Mucosa of rectum (tissue), 2 donors: ENCODE measurements around the gene ATF7IP2.
"Not testable (repeated sequence)": the region's sequence is repeated elsewhere in the genome, so short reads cannot be mapped to it uniquely, and the experiment has no call there.

Experiments used
- H3K27ac ChIP-seq, 2 donors: one replicate each; pipeline ENCODE4 v1.7.0; 2013; ENCODE audit warnings: inconsistent platforms in 2 of 2, low read depth in 2 of 2, low read length in 2 of 2
- H3K27me3 ChIP-seq, 2 donors: one replicate each; pipeline ENCODE4 v1.7.0; 2013; ENCODE audit warnings: low read length in 2 of 2; ENCODE audit not compliant: control insufficient read depth in 2 of 2, insufficient read depth in 2 of 2
- H3K36me3 ChIP-seq, 2 donors: one replicate each; pipeline ENCODE4 v1.7.0; 2013; ENCODE audit warnings: low read length in 2 of 2; ENCODE audit not compliant: control insufficient read depth in 2 of 2, insufficient read depth in 2 of 2
- H3K4me1 ChIP-seq, 2 donors: one replicate each; pipeline ENCODE4 v1.7.0; 2013; ENCODE audit warnings: low read length in 2 of 2, mild to moderate bottlenecking in 1 of 2; ENCODE audit not compliant: control insufficient read depth in 2 of 2, insufficient read depth in 2 of 2
- H3K4me3 ChIP-seq, 2 donors: one replicate each; pipeline ENCODE4 v1.7.0; 2013; ENCODE audit warnings: low read length in 2 of 2
- H3K9ac ChIP-seq, 2 donors: one replicate each; pipeline ENCODE4 v1.7.0; 2013; ENCODE audit warnings: low read length in 2 of 2, low read depth in 1 of 2, mild to moderate bottlenecking in 1 of 2
- H3K9me3 ChIP-seq, 2 donors: one replicate each; pipeline ENCODE4 v1.7.0; 2013; ENCODE audit warnings: low read length in 2 of 2; ENCODE audit not compliant: control insufficient read depth in 2 of 2
- donor health status: healthy.
- donor health status: Normal muscosa, but diverticular disease.

Gene ATF7IP2

GRCh38 chr16:10356870-10357842, 28.7 kb upstream of the ATF7IP2 start:
- Histone ChIP-seq H3K4me1 (no peaks in the 10 kb centered on the region), H3K4me3 (no peak overlapping the region), H3K27ac (no peak overlapping the region), H3K36me3 (no peaks in the 10 kb centered on the region), H3K27me3 (no peaks in the 10 kb centered on the region), H3K9me3 (no peaks in the 10 kb centered on the region), H3K9ac (no peak overlapping the region)

DNA sequence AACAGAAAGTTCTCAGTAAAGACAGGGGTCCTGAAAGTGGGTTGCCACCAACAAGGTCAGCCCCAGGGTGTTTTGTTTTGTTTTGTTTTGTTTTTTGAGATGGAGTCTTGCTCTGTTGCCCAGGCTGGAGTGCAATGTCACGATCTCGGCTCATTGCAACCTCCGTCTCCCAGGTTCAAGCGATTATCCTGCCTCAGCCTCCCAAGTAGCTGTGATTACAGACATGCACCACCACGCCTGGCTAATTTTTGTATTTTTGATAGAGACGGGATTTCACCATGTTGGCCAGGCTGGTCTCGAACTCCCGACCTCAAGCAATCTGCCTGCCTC, 24.1 kb upstream of the ATF7IP2 start:
- H3K27me3 ChIP-seq, H3K4me3 ChIP-seq, H3K9me3 ChIP-seq, H3K36me3 ChIP-seq, H3K4me1 ChIP-seq, H3K9ac ChIP-seq, H3K27ac ChIP-seq: not testable (repeated sequence)

DNA sequence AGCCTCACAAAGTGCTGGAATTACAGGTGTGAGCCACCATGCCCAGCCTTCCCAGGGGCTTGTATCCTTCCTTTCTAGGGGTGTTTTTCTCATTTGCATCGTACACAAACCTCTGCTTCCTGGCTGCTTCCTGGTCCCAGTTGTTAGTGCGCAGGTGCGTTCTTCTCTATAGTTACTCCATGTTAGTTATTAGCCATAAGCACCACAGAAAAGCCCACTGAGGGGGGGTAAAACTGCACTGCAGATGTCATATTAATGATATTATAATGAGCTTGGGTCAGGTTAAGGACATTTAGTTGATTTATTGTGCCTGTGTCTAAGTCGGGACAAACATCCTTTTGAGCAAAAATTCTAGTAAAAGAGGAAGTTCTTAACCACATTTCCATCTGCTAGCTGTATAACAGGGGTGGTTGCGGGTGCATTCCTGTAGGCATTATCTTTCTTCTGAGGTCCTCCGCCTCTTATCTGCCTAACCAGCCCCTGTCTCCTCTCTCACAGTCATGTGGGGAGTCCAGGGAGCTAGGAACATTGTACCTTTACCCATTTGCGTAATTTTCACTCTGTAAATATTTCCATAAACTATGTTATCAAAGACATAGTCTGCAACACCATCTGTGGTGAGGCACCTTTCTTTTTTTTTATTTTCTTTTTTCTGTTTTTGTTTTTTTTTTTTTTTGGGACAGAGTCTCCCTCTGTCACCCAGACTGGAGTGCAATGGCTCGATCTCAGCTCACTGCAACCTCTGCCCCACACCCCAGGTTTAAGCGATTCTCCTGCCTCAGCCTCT, 23.6 kb upstream of the ATF7IP2 start:
- no peaks in the 10 kb centered on the region for H3K9me3 ChIP-seq
- H3K27me3 ChIP-seq, result no peaks in the 10 kb centered on the region
- H3K4me1 ChIP-seq, result no peaks in the 10 kb centered on the region
- no peak overlapping the region for H3K27ac ChIP-seq
- no peaks in the 10 kb centered on the region for H3K36me3 ChIP-seq
- no peak overlapping the region for H3K4me3 ChIP-seq
- H3K9ac ChIP-seq, result no peak overlapping the region

GRCh38 chr16:10362864-10363197, 23.0 kb upstream of the ATF7IP2 start:
- not testable (repeated sequence) for H3K9me3 ChIP-seq, H3K27me3 ChIP-seq, H3K36me3 ChIP-seq, H3K9ac ChIP-seq, H3K4me1 ChIP-seq, H3K4me3 ChIP-seq, H3K27ac ChIP-seq

DNA sequence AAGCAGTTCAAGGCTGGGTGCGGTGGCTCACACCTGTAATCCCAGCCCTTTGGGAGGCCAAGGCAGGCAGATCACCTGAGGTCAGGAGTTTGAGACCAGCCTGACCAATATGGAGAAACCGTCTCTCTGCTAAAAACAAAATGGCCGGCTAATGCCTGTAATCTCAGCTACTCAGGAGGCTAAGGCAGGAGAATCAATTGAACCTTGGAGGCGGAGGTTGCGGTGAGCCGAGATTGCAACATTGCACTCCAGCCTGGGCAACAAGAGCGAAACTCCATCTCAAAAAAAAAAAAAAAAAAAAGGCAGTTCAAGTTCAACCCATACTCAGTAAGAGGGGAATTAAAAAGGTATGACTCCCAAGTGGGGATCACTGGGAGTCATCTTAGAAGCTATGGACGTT, 19.2 kb upstream of the ATF7IP2 start:
- not testable (repeated sequence) for H3K4me1 ChIP-seq, H3K27me3 ChIP-seq, H3K9ac ChIP-seq

DNA sequence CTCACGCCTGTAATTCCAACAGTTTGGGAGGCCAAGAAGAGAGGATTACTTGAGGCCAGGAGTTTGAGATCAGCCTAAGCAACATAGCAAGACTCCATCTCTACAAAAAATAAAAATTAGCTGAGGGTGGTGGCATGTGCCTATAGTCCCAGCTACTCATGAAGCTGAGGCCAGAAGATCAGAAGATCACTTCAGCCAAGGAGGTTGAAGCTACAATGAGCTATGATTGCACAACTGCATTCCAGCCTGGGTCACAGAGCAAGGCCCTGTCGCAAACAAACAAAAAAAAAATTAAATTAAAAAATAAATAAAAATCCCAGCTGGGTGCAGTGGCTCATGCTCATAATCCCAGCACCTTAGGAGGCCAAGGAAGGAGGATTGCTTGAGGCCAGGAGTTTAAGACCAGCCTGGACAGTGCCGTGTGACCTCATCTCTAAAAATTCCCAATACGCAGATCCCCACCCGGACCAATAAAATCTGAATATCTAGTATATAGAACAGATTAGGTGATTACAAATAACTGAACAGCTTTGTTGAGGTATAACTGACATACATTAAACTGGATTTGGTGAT, 18.2 kb upstream of the ATF7IP2 start:
- Histone ChIP-seq H3K36me3 (no peaks in the 10 kb centered on the region), H3K4me3 (no peak overlapping the region), H3K27ac (no peak overlapping the region), H3K4me1 (no peaks in the 10 kb centered on the region), H3K9ac (no peak overlapping the region), H3K27me3 (no peaks in the 10 kb centered on the region), H3K9me3 (no peaks in the 10 kb centered on the region)

More for the DNA sequence above, 19.2 kb upstream of the ATF7IP2 start:
- not testable (repeated sequence) for H3K27ac ChIP-seq, H3K4me3 ChIP-seq, H3K36me3 ChIP-seq, H3K9me3 ChIP-seq

DNA sequence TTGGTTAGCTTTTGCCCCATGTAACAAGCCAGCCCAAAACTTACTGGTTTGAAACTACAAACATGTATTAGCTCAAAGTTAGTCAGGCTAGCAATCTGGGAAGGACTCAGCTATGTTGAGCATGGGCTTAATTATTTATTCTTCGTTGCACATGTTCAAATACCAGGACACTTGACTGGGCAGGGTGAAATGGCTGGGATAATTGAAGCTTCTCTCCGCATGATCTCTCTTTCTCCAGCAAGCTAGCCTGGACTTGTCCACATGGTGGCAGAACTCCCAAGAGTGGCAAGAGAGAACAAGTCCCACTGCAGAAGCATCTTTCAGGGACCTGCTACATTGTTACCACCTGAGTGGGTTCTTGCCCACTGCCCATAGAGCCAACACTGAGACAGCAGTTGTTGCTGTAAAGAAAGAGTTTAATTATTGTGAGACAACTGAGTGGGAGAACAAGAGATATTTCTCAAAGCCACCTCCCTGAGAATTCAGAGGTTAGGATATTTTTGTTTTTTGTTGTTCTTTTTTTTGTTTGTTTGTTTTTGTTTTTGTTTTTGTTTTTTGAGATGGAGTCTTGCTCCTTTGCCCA, 16.8 kb upstream of the ATF7IP2 start:
- Histone ChIP-seq H3K27ac (no peak overlapping the region), H3K9ac (no peak overlapping the region), H3K36me3 (no peaks in the 10 kb centered on the region), H3K4me1 (no peaks in the 10 kb centered on the region), H3K4me3 (no peak overlapping the region), H3K9me3 (no peaks in the 10 kb centered on the region), H3K27me3 (no peaks in the 10 kb centered on the region)

- Histone ChIP-seq H3K27ac (no peak overlapping the region), H3K4me1 (no peaks in the 10 kb centered on the region), H3K9me3 (no peaks in the 10 kb centered on the region), H3K4me3 (no peak overlapping the region), H3K9ac (no peak overlapping the region), H3K27me3 (no peaks in the 10 kb centered on the region), H3K36me3 (no peaks in the 10 kb centered on the region)
Observed at GRCh38 chr16:10370096-10370726, 15.7 kb upstream of the ATF7IP2 start.

- Histone ChIP-seq H3K27ac (no peak overlapping the region), H3K9me3 (no peaks in the 10 kb centered on the region), H3K4me1 (no peaks in the 10 kb centered on the region), H3K36me3 (no peaks in the 10 kb centered on the region), H3K27me3 (no peaks in the 10 kb centered on the region), H3K9ac (no peak overlapping the region), H3K4me3 (no peak overlapping the region)
Observed at GRCh38 chr16:10371592-10371991, 14.3 kb upstream of the ATF7IP2 start.
